Measurements from ENCODE around the gene SLC9A8. TPM values are rescaled to one million over a fixed set of nuclear protein-coding genes. Genes with fewer than 3 reads are reported as not detected.
"Not testable (repeated sequence)": the region's sequence is repeated elsewhere in the genome, so short reads cannot be mapped to it uniquely, and the experiment has no call there.

SLC9A8 gene
- total and polyA plus RNA-seq, 8 donors: 2.3 to 21.0 (median 11.9) TPM

DNA sequence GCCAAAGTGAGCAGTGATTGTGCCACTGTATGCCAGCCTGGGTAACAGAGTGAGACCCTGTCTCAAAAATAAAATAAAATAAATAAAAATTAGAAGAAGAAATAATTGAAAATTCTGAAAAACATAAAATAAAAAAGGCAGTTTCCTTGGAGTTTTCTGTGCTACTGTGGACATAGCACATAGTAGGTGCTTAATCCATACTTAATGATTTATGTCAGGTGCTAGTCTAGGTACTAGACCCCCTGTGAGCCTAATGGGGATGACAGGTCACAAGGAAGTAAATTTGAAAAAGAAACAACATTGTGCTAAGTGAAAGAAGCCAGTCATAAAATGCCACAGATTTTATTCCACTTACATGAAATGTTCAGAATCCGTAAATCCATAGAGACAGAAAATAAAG, 9.2 kb upstream of the SLC9A8 start:
- Histone ChIP-seq H3K9me3 (no peaks in the 10 kb centered on the region), H3K27ac (no peak overlapping the region), H3K4me3 (no peak overlapping the region), H3K36me3 (no peaks in the 10 kb centered on the region), H3K27me3 (no peaks in the 10 kb centered on the region), H3K4me1 (no peaks in the 10 kb centered on the region)
- intact Hi-C loops (cut with DNase I; ENCODE audit: low total_unique reads): no loop called here
- WGBS, 5 donors: 88 to 96% (median 93%) methylated on average over 1 of the region's 1 CpG
- no peak for DNase-seq
- TF ChIP-seq POLR2A (IDR thresholded peaks at IDR 0.05) (no peak), EP300 (IDR thresholded peaks at IDR 0.05) (no peak), POLR2AphosphoS5 (IDR thresholded peaks at IDR 0.05) (no peak)
- TF ChIP-seq, protein P1, sequence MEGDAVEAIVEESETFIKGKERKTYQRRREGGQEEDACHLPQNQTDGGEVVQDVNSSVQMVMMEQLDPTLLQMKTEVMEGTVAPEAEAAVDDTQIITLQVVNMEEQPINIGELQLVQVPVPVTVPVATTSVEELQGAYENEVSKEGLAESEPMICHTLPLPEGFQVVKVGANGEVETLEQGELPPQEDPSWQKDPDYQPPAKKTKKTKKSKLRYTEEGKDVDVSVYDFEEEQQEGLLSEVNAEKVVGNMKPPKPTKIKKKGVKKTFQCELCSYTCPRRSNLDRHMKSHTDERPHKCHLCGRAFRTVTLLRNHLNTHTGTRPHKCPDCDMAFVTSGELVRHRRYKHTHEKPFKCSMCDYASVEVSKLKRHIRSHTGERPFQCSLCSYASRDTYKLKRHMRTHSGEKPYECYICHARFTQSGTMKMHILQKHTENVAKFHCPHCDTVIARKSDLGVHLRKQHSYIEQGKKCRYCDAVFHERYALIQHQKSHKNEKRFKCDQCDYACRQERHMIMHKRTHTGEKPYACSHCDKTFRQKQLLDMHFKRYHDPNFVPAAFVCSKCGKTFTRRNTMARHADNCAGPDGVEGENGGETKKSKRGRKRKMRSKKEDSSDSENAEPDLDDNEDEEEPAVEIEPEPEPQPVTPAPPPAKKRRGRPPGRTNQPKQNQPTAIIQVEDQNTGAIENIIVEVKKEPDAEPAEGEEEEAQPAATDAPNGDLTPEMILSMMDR (IDR thresholded peaks at IDR 0.05): no peak

DNA sequence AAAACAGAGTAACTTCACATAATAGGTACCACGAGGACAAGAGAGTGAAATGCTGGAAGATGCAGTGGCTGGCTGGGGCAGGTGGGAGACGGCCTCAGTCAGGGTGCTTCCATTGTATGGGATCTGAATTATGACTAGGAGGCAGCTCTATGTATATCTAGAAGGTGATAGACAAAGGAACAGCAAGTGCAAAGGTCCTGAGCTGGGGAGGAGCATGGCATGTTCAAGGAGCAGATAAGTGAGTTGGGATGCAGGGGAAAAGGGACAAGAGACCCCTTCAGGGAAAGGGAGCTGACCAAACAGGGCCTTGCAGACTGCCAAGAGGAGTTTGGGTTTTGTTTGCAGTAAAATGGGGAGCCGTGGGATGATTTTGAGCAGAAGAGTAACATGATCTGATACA, 8.3 kb upstream of the SLC9A8 start:
- Histone ChIP-seq H3K9me3 (no peaks in the 10 kb centered on the region), H3K27me3 (no peaks in the 10 kb centered on the region), H3K36me3 (no peaks in the 10 kb centered on the region), H3K4me3 (no peak overlapping the region), H3K27ac (no peak overlapping the region), H3K4me1 (no peaks in the 10 kb centered on the region)
- intact Hi-C loops (cut with DNase I; ENCODE audit: low total_unique reads): no loop called here
- DNase-seq: no peak
- WGBS, 5 donors: 78 to 95% (median 86%) methylated on average over 3 of the region's 3 CpGs
- TF ChIP-seq, protein P1 (IDR thresholded peaks at IDR 0.05): no peak
- no peak for TF ChIP-seq POLR2A (IDR thresholded peaks at IDR 0.05)
- TF ChIP-seq POLR2AphosphoS5 (IDR thresholded peaks at IDR 0.05): no peak
- TF ChIP-seq EP300 (IDR thresholded peaks at IDR 0.05): no peak

DNA sequence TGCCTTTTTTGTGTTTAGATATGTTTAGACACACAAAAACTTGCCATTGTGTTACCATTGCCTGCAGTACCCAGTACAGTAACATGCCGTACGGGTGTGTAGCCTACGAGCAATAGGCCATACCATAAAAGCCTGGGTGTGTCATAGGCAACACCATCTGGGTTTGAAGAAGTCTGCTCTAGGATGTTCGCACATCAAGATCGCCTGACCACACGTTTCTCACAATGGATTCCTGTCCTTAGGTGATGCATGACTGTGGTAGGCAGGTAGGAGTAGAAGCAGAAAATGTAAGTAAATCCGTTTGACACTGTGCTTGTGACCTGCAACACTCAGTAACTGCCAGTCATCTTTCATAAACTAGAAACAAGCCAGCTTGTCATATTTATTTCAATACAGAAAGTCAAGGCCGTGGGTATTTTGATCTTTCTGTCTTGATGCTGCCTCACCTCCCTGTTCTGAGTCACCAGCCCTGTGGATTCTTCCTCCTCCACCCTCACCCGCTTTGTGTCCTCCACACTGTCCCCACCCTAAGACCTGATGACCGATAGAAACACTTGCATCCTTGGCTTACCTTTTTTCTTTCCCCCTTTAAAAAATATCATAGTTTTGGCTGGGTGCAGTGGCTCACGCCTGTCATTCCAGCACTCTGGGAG, 7.3 kb upstream of the SLC9A8 start:
- H3K9me3 ChIP-seq; H3K4me1 ChIP-seq; intact Hi-C loops (cut with DNase I; ENCODE audit: low total_unique reads); DNase-seq; H3K27me3 ChIP-seq; H3K4me3 ChIP-seq; H3K36me3 ChIP-seq: not testable (repeated sequence)
- 66 to 82% (median 80%) methylated on average over 9 to 11 of the region's 11 CpGs for WGBS, 5 donors
- peak overlapping the region in 1 of 5 donors; percentile 22 for H3K27ac ChIP-seq

DNA sequence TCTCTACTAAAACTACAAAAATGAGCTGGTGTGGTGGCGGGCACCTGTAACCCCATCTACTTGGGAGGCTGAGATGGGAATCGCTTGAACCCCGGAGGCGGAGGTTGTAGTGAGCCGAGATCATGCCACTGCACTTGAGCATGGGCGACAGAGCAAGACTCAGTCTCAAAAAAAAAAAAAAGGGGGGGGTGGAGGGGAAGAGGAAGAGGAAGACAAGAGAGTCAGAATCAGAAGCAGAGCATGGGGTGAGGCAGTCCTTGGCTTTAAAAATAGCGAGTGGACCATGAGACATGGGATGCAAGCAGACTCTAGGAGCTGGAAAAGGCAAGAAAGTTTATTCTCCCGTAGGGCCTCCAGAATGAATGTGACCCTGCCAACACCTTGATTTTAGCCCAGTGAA, 3.9 kb upstream of the SLC9A8 start:
- H3K27me3 ChIP-seq: no peaks in the 10 kb centered on the region
- TF ChIP-seq POLR2A (IDR thresholded peaks at IDR 0.05): no peak
- no peaks in the 10 kb centered on the region for H3K36me3 ChIP-seq
- WGBS, 5 donors: 88 to 91% (median 91%) methylated on average over 8 of the region's 8 CpGs
- H3K27ac ChIP-seq: no peak overlapping the region
- H3K9me3 ChIP-seq: no peaks in the 10 kb centered on the region
- H3K4me3 ChIP-seq: no peak overlapping the region
- no peak for DNase-seq
- intact Hi-C loops (cut with DNase I; ENCODE audit: low total_unique reads): no loop called here
- H3K4me1 ChIP-seq: peaks cover 5 to 22% (median 16%) of the 10 kb centered on the region in 4 donors

DNA sequence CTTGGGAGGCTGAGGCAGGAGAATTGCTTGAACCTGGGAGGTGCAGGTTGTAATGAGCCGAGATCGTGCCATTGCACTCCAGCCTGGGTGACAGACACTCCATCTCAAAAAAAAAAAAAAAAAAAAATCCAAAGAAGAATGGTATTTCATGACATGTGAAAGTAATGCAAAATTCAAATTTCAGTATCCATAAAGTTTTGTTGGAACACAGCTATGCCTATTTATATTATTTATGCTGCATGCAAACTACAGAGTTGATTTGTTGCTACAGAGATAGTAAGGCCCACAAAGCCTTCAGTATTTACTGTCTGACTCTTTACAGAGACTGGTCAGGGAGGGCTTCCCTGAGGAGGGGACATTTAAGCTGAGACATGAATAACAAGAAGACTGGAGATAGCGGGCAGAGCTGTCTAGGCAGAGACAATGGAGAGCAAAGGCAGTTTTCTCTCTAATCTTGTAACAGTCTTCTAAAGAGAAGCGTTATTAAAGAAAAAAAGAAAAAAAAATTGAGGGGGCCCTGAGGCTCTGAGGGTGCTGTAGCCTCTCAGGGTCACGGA, 2.7 kb upstream of the SLC9A8 start:
- no peak for DNase-seq
- Histone ChIP-seq H3K4me3 (no peak overlapping the region), H3K36me3 (peaks cover 0 to 2% (median under 1%) of the 10 kb centered on the region in 4 donors), H3K9me3 (no peaks in the 10 kb centered on the region), H3K27ac (no peak overlapping the region), H3K4me1 (peaks cover 10 to 33% (median 23%) of the 10 kb centered on the region in 4 donors), H3K27me3 (no peaks in the 10 kb centered on the region)
- intact Hi-C loops (cut with DNase I; ENCODE audit: low total_unique reads): no loop called here
- 93 to 96% (median 95%) methylated on average over 5 of the region's 5 CpGs for WGBS, 5 donors
- no peak for TF ChIP-seq EP300 (IDR thresholded peaks at IDR 0.05)
- TF ChIP-seq POLR2AphosphoS5 (IDR thresholded peaks at IDR 0.05): no peak
- no peak for TF ChIP-seq POLR2A (IDR thresholded peaks at IDR 0.05)
- TF ChIP-seq, protein P1 (IDR thresholded peaks at IDR 0.05): no peak

Data from stomach (tissue), 9 donors.